ENCODE measurements around the gene OPN1LW. TPM values are rescaled to one million over a fixed set of nuclear protein-coding genes. Genes with fewer than 3 reads are reported as not detected.
"Not testable (repeated sequence)": the region's sequence is repeated elsewhere in the genome, so short reads cannot be mapped to it uniquely, and the experiment has no call there.

Gene OPN1LW
- polyA plus RNA-seq, 1 experiment = not detected

- H3K27ac ChIP-seq (ENCODE audit: low read depth, low read length); H3K4me3 ChIP-seq (ENCODE audit: low read depth, low read length); CTCF ChIA-PET; H3K27me3 ChIP-seq (ENCODE audit: control insufficient read depth, insufficient read depth, low read length); H3K9me3 ChIP-seq (ENCODE audit: control insufficient read depth, insufficient read depth, low read length); POLR2A ChIA-PET; DNase-seq (ENCODE audit: low read depth, low spot score): not testable (repeated sequence)
These were observed 39.8 kb downstream of the OPN1LW start for GRCh38 chrX:154183794-154184193.

GRCh38 chrX:154192846-154193245 is 48.8 kb downstream of the OPN1LW start:
- POLR2A ChIA-PET; DNase-seq (ENCODE audit: low read depth, low spot score): not testable (repeated sequence)

DNA sequence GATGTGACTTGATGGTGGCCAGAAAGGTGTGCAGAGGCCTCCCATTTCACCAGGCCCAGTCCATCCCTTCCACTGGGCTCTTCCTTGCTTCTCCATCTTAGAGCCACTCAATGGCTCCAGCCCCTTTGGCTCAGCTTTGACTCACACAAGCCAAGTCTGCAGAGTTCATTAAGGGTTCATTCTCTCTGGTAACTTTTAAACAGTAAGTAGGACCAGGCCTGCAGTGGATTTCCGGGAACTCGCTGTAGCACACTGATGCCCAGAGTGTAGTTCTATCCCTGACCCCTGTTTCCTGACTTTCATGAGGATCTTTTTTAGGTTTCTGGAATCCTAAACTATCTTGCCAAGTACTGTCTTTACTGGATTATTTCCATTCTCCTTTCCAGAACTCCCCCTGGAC is 50.3 kb downstream of the OPN1LW start:
- H3K27ac ChIP-seq (ENCODE audit: low read depth, low read length); DNase-seq (ENCODE audit: low read depth, low spot score); H3K27me3 ChIP-seq (ENCODE audit: control insufficient read depth, insufficient read depth, low read length); CTCF ChIA-PET; POLR2A ChIA-PET; H3K4me3 ChIP-seq (ENCODE audit: low read depth, low read length); H3K9me3 ChIP-seq (ENCODE audit: control insufficient read depth, insufficient read depth, low read length): not testable (repeated sequence)

More at GRCh38 chrX:154192846-154193245, 48.8 kb downstream of the OPN1LW start:
- H3K4me3 ChIP-seq (ENCODE audit: low read depth, low read length); H3K27me3 ChIP-seq (ENCODE audit: control insufficient read depth, insufficient read depth, low read length); H3K9me3 ChIP-seq (ENCODE audit: control insufficient read depth, insufficient read depth, low read length); CTCF ChIA-PET; H3K27ac ChIP-seq (ENCODE audit: low read depth, low read length): not testable (repeated sequence)

DNA sequence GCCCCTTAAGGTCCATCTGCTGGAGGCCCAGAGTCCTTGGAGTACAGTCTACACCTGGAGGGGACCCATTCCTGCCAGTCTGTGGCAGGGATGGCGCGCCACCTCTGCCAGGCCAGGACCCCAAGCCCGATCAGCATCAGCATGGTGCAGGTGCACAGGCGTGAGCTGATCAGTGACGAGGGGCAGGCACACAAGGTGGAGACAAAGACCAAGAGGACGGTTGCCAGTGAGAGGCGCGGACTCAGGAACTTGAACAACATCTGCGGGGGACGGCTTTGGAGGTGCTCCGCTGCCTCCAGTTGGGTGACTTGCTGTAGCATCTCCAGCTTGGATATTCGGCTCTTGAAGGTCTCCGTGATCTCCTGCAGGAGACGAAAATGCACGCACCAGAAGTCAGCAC is 52.4 kb downstream of the OPN1LW start:
- H3K9me3 ChIP-seq (ENCODE audit: control insufficient read depth, insufficient read depth, low read length); POLR2A ChIA-PET; H3K4me3 ChIP-seq (ENCODE audit: low read depth, low read length); H3K27ac ChIP-seq (ENCODE audit: low read depth, low read length); DNase-seq (ENCODE audit: low read depth, low spot score); CTCF ChIA-PET; H3K27me3 ChIP-seq (ENCODE audit: control insufficient read depth, insufficient read depth, low read length): not testable (repeated sequence)

Other genes starting within 250 kb of the OPN1LW start
- not detected in 2 replicates for gene AVPR2, start 239.6 kb upstream of the OPN1LW start, polyA plus RNA-seq (2011; rRNA removed)
- gene ARHGAP4, start 218.0 kb upstream of the OPN1LW start, polyA plus RNA-seq (2011; rRNA removed) = 0.12 and 0.16 TPM in 2 replicates
- 42.9 and 63.4 TPM in 2 replicates for gene NAA10, start 209.2 kb upstream of the OPN1LW start, polyA plus RNA-seq (2011; rRNA removed)
- gene RENBP, start 199.6 kb upstream of the OPN1LW start, polyA plus RNA-seq (2011; rRNA removed) = 0.14 and 0.16 TPM in 2 replicates
- 2.7 and 5.8 TPM in 2 replicates for gene HCFC1, start 172.4 kb upstream of the OPN1LW start, polyA plus RNA-seq (2011; rRNA removed)
- 3.2 and 3.9 TPM in 2 replicates for gene TMEM187, start 171.5 kb upstream of the OPN1LW start, polyA plus RNA-seq (2011; rRNA removed)
- gene IRAK1, start 124.3 kb upstream of the OPN1LW start, polyA plus RNA-seq (2011; rRNA removed) = 31.6 and 36.7 TPM in 2 replicates
- gene MECP2, start 46.5 kb upstream of the OPN1LW start, polyA plus RNA-seq (2011; rRNA removed) = 12.4 and 12.8 TPM in 2 replicates
- not detected in 2 replicates for gene OPN1MW, start 38.4 kb downstream of the OPN1LW start, polyA plus RNA-seq (2011; rRNA removed)
- not detected in 2 replicates for gene OPN1MW2, start 75.5 kb downstream of the OPN1LW start, polyA plus RNA-seq (2011; rRNA removed)
- gene OPN1MW3, start 113.3 kb downstream of the OPN1LW start, polyA plus RNA-seq (2011; rRNA removed) = not detected in 2 replicates
- not detected in 2 replicates for gene TEX28, start 150.9 kb downstream of the OPN1LW start, polyA plus RNA-seq (2011; rRNA removed)
- gene TKTL1, start 151.6 kb downstream of the OPN1LW start, polyA plus RNA-seq (2011; rRNA removed) = not detected in 2 replicates
- gene FLNA, start 230.4 kb downstream of the OPN1LW start, polyA plus RNA-seq (2011; rRNA removed) = 605 and 863 TPM in 2 replicates
- 30.2 and 30.8 TPM in 2 replicates for gene EMD, start 235.1 kb downstream of the OPN1LW start, polyA plus RNA-seq (2011; rRNA removed)

Data from AG04450 (cell line).